Activated naive CD8-positive, alpha-beta T cell treated with anti-CD3 and anti-CD28 coated beads, Interleukin-2, amount 50 U/mL, for 24 hours (primary cell): Measurements from ENCODE around the gene GCLC.

Source experiments
- ATAC-seq: fragments of 150-1000 bp; cut with Tn5 transposase; one replicate; pipeline ENCODE4 v1.10.0; 2021
- DNase-seq: peaks from one replicate; pipeline ENCODE4 v3.0.0; 2021
- H3K27ac Mint-ChIP-seq: one replicate; pipeline ENCODE4 v1.8.0; 2021; ENCODE audit warnings: mild to moderate bottlenecking, mixed read lengths
- H3K27me3 Mint-ChIP-seq: one replicate; pipeline ENCODE4 v1.8.0; 2021; ENCODE audit warnings: mixed read lengths
- H3K36me3 Mint-ChIP-seq: one replicate; pipeline ENCODE4 v1.8.0; 2021; ENCODE audit warnings: low read depth, mixed read lengths
- H3K4me1 Mint-ChIP-seq: one replicate; pipeline ENCODE4 v1.8.0; 2021; ENCODE audit warnings: mixed read lengths
- H3K4me3 Mint-ChIP-seq: one replicate; pipeline ENCODE4 v1.8.0; 2021; ENCODE audit warnings: mild to moderate bottlenecking, moderate library complexity, mixed read lengths
- H3K9me3 Mint-ChIP-seq: one replicate; pipeline ENCODE4 v1.8.0; 2021; ENCODE audit warnings: mixed read lengths

Gene GCLC

DNA sequence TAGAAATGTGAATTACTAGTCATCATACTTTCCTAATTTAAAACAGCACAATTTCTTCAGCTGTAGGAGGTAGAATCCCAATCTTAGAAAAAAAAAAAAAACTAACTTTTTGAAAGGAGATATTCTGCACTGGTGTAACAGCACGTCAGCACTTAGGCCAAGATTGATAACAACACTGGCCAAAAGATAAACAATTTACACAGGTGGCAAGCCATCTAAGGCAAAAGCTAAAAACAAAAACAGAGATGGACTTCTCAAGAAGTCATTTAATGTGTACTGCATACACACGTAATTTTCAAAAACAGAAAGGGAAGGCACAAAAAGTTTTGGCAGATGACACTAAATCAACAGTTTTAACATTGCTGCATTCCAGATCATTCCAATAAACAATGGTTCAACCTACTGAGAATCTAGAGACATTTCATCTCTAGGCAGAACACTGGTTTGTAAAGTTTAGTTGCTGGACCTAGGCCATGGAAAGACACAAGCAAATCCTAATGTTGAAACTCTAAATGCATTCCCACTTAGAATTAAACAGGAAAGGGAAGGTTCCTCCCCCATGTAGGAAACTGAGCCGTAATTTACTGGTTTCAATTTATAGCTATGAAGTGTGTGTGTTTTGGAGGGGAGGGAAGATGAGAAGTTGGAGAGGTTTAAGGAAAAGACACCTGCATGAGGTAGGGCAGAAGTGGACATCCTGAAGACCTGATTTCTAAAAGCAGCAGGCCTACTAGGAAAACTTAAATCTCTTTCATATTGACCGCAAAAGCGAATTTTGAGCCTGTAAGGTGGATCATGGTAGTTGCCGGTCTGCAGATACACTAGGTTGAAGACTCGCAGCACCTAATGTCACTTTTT is 1.3 kb downstream of the GCLC start:
- H3K4me1 Mint-ChIP-seq, result peaks cover 57% of the 10 kb centered on the region
- peaks cover 6% of the 10 kb centered on the region for H3K36me3 Mint-ChIP-seq
- no peak for ATAC-seq
- no peaks in the 10 kb centered on the region for H3K9me3 Mint-ChIP-seq
- DNase-seq, result no peak
- H3K27ac Mint-ChIP-seq, result peak overlapping the region; percentile 83
- H3K27me3 Mint-ChIP-seq, result peaks cover 5% of the 10 kb centered on the region
- H3K4me3 Mint-ChIP-seq, result peak overlapping the region; percentile 90

GRCh38 chr6:53541900-53542299 is 3.0 kb downstream of the GCLC start:
- H3K27ac Mint-ChIP-seq, result no peak overlapping the region
- no peaks in the 10 kb centered on the region for H3K9me3 Mint-ChIP-seq
- H3K27me3 Mint-ChIP-seq, result peaks cover 5% of the 10 kb centered on the region
- no peak overlapping the region for H3K4me3 Mint-ChIP-seq
- ATAC-seq, result no peak
- no peak for DNase-seq
- H3K4me1 Mint-ChIP-seq, result peaks cover 45% of the 10 kb centered on the region
- H3K36me3 Mint-ChIP-seq, result peaks cover 6% of the 10 kb centered on the region

DNA sequence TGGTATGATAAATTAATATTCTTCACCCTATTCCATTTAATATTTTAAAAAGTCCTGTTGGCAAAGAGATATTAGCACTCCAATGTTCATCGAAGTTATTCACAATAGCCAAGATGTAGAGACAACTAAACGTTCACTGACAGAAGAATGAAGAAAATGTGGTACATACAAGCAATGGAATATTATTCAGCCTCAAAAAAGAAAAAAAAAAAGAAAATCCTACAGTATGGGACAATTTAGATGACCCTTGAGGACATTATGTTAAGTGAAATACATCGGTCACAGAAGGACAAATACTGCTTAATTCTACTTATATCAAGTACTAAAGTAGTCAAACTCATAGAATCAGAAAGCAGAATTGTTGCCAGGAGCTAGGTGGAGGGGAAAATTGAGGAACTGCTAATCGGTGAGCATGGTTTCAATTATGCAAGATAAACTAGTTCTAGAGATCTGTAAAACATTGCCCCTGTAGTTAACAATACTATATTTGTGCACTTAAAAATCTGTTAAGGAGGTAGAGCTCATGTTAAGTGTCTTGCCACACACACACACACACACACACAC is 4.7 kb downstream of the GCLC start:
- ATAC-seq (no peak), DNase-seq (no peak)
- peaks cover 6% of the 10 kb centered on the region for H3K36me3 Mint-ChIP-seq
- H3K4me3 Mint-ChIP-seq, result no peak overlapping the region
- H3K27me3 Mint-ChIP-seq, result peaks cover 4% of the 10 kb centered on the region
- H3K27ac Mint-ChIP-seq, result no peak overlapping the region
- H3K9me3 Mint-ChIP-seq, result no peaks in the 10 kb centered on the region
- peaks cover 37% of the 10 kb centered on the region for H3K4me1 Mint-ChIP-seq

DNA sequence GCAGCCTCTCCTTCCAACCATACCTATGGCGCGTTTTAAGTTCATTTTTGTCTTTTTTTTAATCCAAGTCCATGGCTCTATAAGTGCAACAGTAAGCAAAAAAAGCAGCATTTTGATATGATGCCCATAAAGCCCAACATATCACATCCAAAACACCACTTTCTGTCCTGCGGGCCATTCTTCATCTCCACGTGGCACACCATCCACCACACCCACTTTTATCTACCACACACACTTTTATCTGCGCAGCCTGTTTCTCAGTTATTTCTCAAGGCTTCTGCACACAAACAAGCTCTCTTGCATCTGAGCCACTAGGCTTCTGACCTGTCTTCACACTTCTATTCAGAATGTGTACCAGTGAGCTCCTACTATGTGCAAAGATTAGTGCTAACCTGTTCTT is 5.3 kb downstream of the GCLC start:
- DNase-seq (no peak), ATAC-seq (no peak)
- no peaks in the 10 kb centered on the region for H3K27me3 Mint-ChIP-seq
- no peak overlapping the region for H3K27ac Mint-ChIP-seq
- H3K9me3 Mint-ChIP-seq, result no peaks in the 10 kb centered on the region
- H3K4me1 Mint-ChIP-seq, result peaks cover 34% of the 10 kb centered on the region
- H3K4me3 Mint-ChIP-seq, result no peak overlapping the region
- H3K36me3 Mint-ChIP-seq, result peaks cover 7% of the 10 kb centered on the region

DNA sequence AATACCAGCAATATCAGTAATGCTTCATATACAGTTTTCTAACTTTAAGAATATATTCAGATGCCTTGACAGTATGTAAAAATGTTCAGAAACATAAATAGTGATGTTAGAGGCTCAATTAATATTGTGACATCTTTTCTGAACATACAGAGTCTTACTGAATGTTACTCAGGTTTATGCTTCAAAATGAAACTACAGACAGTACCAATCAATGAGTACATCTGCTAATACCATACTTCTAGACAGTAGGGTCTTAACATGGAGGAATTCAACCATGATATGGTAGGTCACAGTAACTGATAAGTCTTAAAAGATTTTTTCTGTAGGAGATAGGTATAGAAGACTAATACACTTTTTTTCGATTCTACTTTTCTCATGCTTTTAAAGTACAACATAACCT is 8.3 kb downstream of the GCLC start:
- no peak for ATAC-seq
- H3K9me3 Mint-ChIP-seq, result no peaks in the 10 kb centered on the region
- H3K36me3 Mint-ChIP-seq, result peaks cover 9% of the 10 kb centered on the region
- peaks cover 33% of the 10 kb centered on the region for H3K4me1 Mint-ChIP-seq
- no peak for DNase-seq
- no peak overlapping the region for H3K27ac Mint-ChIP-seq
- H3K27me3 Mint-ChIP-seq, result no peaks in the 10 kb centered on the region
- H3K4me3 Mint-ChIP-seq, result no peak overlapping the region

DNA sequence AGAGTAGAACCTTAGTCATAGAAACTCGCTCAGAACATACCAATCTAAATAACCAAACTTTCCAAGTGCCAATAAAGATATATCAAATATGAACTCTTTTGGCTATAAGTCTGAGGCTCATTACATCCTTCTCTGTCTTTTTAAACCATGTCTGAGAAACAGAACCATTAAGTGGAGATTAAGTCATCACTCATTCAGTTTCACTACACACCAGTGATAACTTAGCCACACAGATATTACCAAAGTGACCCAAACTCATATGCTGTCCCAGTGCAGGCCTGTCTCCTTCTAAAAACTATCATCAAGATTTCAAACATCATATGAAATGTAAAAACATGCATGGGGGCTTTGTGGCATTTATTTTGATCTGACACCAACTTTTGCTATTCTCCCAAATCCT is 12.0 kb downstream of the GCLC start:
- peaks cover 3% of the 10 kb centered on the region for H3K36me3 Mint-ChIP-seq
- DNase-seq (no peak), ATAC-seq (no peak)
- no peaks in the 10 kb centered on the region for H3K27me3 Mint-ChIP-seq
- no peak overlapping the region for H3K4me3 Mint-ChIP-seq
- H3K9me3 Mint-ChIP-seq, result no peaks in the 10 kb centered on the region
- peaks cover 34% of the 10 kb centered on the region for H3K4me1 Mint-ChIP-seq
- no peak overlapping the region for H3K27ac Mint-ChIP-seq

DNA sequence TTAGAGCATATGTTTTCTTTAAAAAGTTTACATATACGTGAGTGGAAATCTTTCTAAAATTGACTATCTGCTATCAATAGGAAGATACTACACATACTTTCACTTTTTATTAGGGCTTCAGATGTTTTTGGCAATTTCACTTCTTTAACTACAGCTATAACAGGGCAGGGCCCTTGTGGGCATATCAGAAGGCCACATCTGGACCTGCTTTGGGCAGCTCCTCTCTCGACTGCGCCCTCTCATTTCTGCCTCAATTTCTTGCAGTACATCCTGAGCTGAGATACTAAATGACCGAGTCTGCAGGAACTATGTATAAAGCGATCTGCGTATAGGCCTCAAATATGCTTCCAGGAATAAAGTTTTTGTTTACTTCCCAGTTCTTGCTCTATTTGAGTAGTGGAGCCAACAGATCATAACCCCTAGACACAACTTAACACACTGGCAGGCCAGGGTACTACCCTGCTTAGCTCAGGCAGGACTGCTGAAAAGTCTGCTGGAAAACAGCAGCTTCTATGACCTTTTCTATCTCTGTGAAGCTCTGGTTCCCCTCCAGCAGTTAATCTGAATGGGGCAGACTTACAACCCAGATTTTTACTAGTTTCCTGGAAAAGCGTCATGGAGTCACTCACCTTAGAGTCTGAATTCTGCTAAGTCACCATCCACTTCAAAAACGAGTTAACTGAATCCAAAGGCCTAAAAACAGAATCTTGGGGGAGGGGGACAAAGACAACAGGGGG is 12.7 kb downstream of the GCLC start:
- ATAC-seq, result no peak
- no peak overlapping the region for H3K4me3 Mint-ChIP-seq

DNA sequence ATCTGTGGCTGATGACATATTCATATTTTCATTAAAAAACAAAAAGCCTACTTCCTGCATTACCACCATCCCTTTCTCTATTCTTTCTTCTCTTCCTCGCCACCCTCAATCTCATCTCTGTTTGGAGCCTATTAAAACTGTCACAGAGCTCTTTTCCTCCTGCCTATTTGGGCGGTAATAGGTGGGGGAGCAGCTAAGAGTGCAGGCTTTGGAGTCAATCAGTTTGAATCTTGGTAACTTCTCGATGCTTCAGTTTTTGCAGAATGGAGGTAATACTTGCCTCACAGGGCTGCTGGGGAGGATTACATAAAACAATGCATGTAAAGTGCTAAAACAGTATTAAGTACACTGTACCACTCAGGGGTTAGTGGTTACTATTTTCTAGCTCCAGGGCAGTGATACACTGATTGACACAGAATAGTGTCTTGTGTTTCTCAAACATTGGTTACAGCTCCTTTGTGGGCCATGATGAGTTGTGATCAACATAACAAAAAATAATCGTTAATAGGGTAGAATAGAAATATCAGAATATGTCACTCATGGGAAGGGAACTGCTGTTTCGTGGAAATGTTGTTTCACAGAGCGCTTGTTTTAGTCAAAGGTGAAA is 14.0 kb downstream of the GCLC start:
- Mint-ChIP-seq H3K27ac (no peak overlapping the region), H3K36me3 (peaks cover 3% of the 10 kb centered on the region), H3K4me1 (peaks cover 26% of the 10 kb centered on the region), H3K27me3 (no peaks in the 10 kb centered on the region), H3K4me3 (no peak overlapping the region), H3K9me3 (no peaks in the 10 kb centered on the region)
- ATAC-seq (no peak), DNase-seq (no peak)

More for the DNA sequence above, 12.7 kb downstream of the GCLC start:
- Mint-ChIP-seq H3K27me3 (no peaks in the 10 kb centered on the region), H3K4me1 (peaks cover 34% of the 10 kb centered on the region), H3K36me3 (peaks cover 3% of the 10 kb centered on the region), H3K9me3 (no peaks in the 10 kb centered on the region), H3K27ac (no peak overlapping the region)
- no peak for DNase-seq

DNA sequence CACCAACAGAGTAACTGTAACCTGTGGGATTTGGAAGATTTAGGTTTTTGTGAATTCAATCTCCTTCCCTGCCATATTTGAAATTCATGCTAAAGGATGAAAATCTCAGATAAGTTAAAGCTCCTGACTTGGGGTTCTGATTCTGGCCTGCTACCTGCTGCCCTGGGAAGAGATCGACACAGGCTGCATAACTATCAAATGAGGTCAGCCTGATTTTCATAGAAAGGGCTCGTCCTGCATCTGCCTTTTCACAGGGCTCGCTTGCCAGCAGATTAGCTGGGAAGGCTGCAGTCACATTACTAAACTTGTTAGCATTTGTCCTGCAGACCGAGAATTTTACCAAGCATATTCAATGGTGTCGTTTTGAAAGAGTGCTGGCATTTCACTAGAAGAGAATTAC is 14.6 kb downstream of the GCLC start:
- Mint-ChIP-seq H3K4me3 (no peak overlapping the region), H3K36me3 (peaks cover 3% of the 10 kb centered on the region), H3K4me1 (peaks cover 26% of the 10 kb centered on the region), H3K9me3 (no peaks in the 10 kb centered on the region), H3K27ac (no peak overlapping the region), H3K27me3 (no peaks in the 10 kb centered on the region)
- DNase-seq, result no peak
- no peak for ATAC-seq

DNA sequence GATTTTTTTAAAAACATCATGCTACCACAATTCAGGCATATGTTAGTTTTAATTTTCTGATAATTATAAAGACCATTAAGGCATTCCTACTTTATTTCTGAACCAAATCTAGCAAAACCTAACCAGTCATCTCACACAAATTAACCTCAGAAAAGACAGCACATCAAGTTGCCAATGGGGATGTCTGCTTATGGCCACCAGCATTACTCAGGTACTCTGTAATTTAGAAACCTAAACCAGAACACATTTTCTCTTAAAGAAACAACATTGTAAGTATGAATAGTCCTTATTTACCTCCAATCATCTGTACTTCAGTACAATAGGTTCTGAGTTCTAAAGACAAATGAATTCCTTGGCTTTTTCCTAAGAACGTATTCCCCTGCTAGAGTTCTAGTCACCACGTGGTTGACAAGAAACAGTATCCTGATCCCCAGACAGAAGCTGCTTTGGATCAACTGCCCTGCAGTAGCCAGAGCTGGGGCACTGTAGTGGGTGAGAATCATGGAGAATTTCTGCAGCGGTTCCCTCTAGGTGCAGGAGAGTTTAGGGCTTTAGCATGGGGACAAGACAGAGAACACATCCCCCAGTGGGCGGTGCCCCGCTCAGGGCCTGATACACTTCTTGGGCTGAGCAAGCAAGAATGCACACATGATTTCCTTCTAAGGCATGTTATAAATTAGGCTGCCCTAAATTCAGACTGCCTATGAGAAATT is 15.4 kb downstream of the GCLC start:
- peaks cover 1% of the 10 kb centered on the region for H3K36me3 Mint-ChIP-seq
- ATAC-seq (no peak), DNase-seq (no peak)
- H3K4me3 Mint-ChIP-seq, result no peak overlapping the region
- H3K4me1 Mint-ChIP-seq, result peaks cover 30% of the 10 kb centered on the region
- no peaks in the 10 kb centered on the region for H3K27me3 Mint-ChIP-seq
- no peak overlapping the region for H3K27ac Mint-ChIP-seq
- H3K9me3 Mint-ChIP-seq, result no peaks in the 10 kb centered on the region

- DNase-seq (no peak), ATAC-seq (no peak)
- Mint-ChIP-seq H3K27me3 (no peaks in the 10 kb centered on the region), H3K36me3 (no peaks in the 10 kb centered on the region), H3K27ac (no peak overlapping the region), H3K9me3 (no peaks in the 10 kb centered on the region), H3K4me3 (no peak overlapping the region), H3K4me1 (peaks cover 28% of the 10 kb centered on the region)
These were observed 16.8 kb downstream of the GCLC start for GRCh38 chr6:53528107-53528506.

- Mint-ChIP-seq H3K27me3 (no peaks in the 10 kb centered on the region), H3K9me3 (no peaks in the 10 kb centered on the region), H3K27ac (no peak overlapping the region), H3K36me3 (no peaks in the 10 kb centered on the region), H3K4me3 (no peak overlapping the region), H3K4me1 (peaks cover 20% of the 10 kb centered on the region)
- ATAC-seq (no peak), DNase-seq (no peak)
These were observed 17.6 kb downstream of the GCLC start for GRCh38 chr6:53527249-53527765.

DNA sequence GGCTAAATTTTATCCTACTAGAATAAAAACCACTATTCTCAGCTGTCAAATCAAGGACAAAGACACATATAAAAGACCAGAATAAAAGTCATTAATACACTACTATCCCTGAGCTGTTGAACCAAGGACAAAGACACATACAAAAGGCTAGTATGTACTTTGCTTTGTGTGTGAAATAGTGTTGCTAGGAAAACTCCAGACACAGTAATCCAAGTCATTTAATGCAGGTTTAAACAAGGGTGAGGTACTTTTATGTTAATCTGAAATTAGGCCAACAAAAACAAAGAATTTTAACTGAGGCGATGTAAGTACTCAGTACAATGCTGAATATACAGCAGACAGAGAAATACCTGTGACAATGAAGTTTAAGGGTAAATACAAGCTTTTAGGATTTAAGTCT is 18.9 kb downstream of the GCLC start:
- Mint-ChIP-seq H3K27ac (no peak overlapping the region), H3K27me3 (no peaks in the 10 kb centered on the region), H3K4me1 (peaks cover 11% of the 10 kb centered on the region), H3K4me3 (no peak overlapping the region), H3K36me3 (no peaks in the 10 kb centered on the region), H3K9me3 (no peaks in the 10 kb centered on the region)
- DNase-seq (no peak), ATAC-seq (no peak)

- DNase-seq (no peak), ATAC-seq (no peak)
- no peak overlapping the region for H3K27ac Mint-ChIP-seq
- peaks cover 11% of the 10 kb centered on the region for H3K4me1 Mint-ChIP-seq
- H3K4me3 Mint-ChIP-seq, result no peak overlapping the region
- peaks cover 3% of the 10 kb centered on the region for H3K36me3 Mint-ChIP-seq
- no peaks in the 10 kb centered on the region for H3K9me3 Mint-ChIP-seq
- no peaks in the 10 kb centered on the region for H3K27me3 Mint-ChIP-seq
These were observed 20.5 kb downstream of the GCLC start for GRCh38 chr6:53524455-53524815.
